K562 (cell line): ENCODE data around the gene PLTP. TPM values are rescaled to one million over a fixed set of nuclear protein-coding genes. Genes with fewer than 3 reads are reported as not detected.
A peak's percentile ranks its signal among the peaks of the same experiment; 100 is the strongest.

Source experiments
- ATF1 ChIP-seq, 2 experiments: fragments of 450-650 bp in 1 of 2; IDR thresholded peaks; 2 replicates each; pipeline ENCODE4 v1.6.1; 2016; ENCODE audit warnings: missing compliant biosample characterization in 1 of 2, missing genetic modification characterization in 1 of 2
- CREM ChIP-seq: IDR thresholded peaks from 2 replicates; pipeline ENCODE4 v1.6.1; 2014; ENCODE audit warnings: antibody characterized with exemption, low read depth
- DIDO1 ChIP-seq: fragments of 450-650 bp; IDR thresholded peaks from 2 replicates; pipeline ENCODE4 v1.6.1; 2016; ENCODE audit warnings: low read depth, missing biosample characterization, missing genetic modification characterization
- ETV1 ChIP-seq: fragments of 450-650 bp; conservative IDR thresholded peaks from 2 replicates; pipeline ENCODE4 v1.6.1; 2016; ENCODE audit warnings: missing genetic modification characterization, control low read depth, low read depth, missing compliant biosample characterization
- KDM4B ChIP-seq, 2 experiments: fragments of 450-650 bp in 1 of 2; sonication (generic) in 1 of 2; IDR thresholded peaks; 2 replicates each; pipeline ENCODE4 v1.6.1; 2016 to 2017; ENCODE audit warnings: borderline replicate concordance in 2 of 2, antibody characterized with exemption in 1 of 2, low read depth in 1 of 2, mild to moderate bottlenecking in 1 of 2
- MAFK ChIP-seq: IDR thresholded peaks from 2 replicates; pipeline ENCODE4 v1.6.1; 2011; ENCODE audit warnings: low read length, improper control_type of control experiment
- MYC ChIP-seq, 2 experiments: fragments of 250-450 bp in 1 of 2; sonication (Bioruptor Pico) in 1 of 2; IDR thresholded peaks; 2 replicates each; pipeline versions ENCODE4 v1.5.1 to v1.6.1; 2012 to 2021; ENCODE audit warnings: low read depth in 2 of 2, borderline replicate concordance in 1 of 2, improper control_type of control experiment in 1 of 2, low read length in 1 of 2, mild to moderate bottlenecking in 1 of 2, moderate library complexity in 1 of 2
- RAD51 ChIP-seq: fragments of 450-650 bp; IDR thresholded peaks from 2 replicates; pipeline ENCODE4 v1.7.1; 2016; ENCODE audit warnings: low read depth, mild to moderate bottlenecking, borderline replicate concordance
- SMARCC2 ChIP-seq: fragments of 450-650 bp; IDR thresholded peaks from 2 replicates; pipeline ENCODE4 v1.6.1; 2017; ENCODE audit warnings: antibody characterized with exemption, moderate library complexity, mild to moderate bottlenecking, low read depth
- TAF9B ChIP-seq: fragments of 450-650 bp; IDR thresholded peaks from 2 replicates; pipeline ENCODE4 v1.6.1; 2018; ENCODE audit warnings: mild to moderate bottlenecking; ENCODE audit not compliant: partially characterized antibody
- TEAD4 ChIP-seq, 2 experiments: sonication (generic) in 1 of 2; formaldehyde crosslinking in 1 of 2; IDR thresholded peaks; 2 replicates each; pipeline versions ENCODE4 v1.6.1 to v1.8.0; 2012 to 2022; ENCODE audit warnings: borderline replicate concordance in 1 of 2, inconsistent platforms in 1 of 2, low read length in 1 of 2, mild to moderate bottlenecking in 1 of 2, missing genetic modification reagents in 1 of 2
- U2AF1 ChIP-seq: fragments of 200-400 bp; formaldehyde crosslinking; optimal IDR thresholded peaks from 2 replicates; pipeline ENCODE3; 2017; ENCODE audit warnings: mild to moderate bottlenecking, low read depth, low read length, moderate library complexity
- XRCC5 ChIP-seq: fragments of 200-400 bp; formaldehyde crosslinking; IDR thresholded peaks from 2 replicates; pipeline ENCODE4 v1.6.1; 2017; ENCODE audit warnings: low read depth, mild to moderate bottlenecking, low read length
- ZNF561 ChIP-seq: fragments of 450-650 bp; formaldehyde crosslinking; conservative IDR thresholded peaks from 2 replicates; pipeline ENCODE4 v1.4.0; 2020; ENCODE audit warnings: mild to moderate bottlenecking, moderate library complexity
- ZNF639 ChIP-seq, 2 experiments: fragments of 200-800 bp in 1 of 2; sonication (Bioruptor generic) in 1 of 2; sonication (generic) in 1 of 2; formaldehyde crosslinking in 1 of 2; IDR thresholded peaks in 1 of 2; conservative IDR thresholded peaks in 1 of 2; 2 replicates each; pipeline versions ENCODE4 v1.5.0 to v1.6.1; 2016 to 2020; ENCODE audit warnings: missing compliant biosample characterization in 1 of 2, missing genetic modification characterization in 1 of 2, missing genetic modification reagents in 1 of 2
- ZNF830 ChIP-seq: fragments of 250-450 bp; sonication (Bioruptor Pico); IDR thresholded peaks from 2 replicates; pipeline ENCODE4 v1.5.0; 2021; ENCODE audit warnings: mild to moderate bottlenecking
- polyA plus RNA-seq, 8 experiments: library from polyadenylated mRNA; depleted of rRNA in 4 of 8; stranded (reverse) in 5 of 8; unstranded in 3 of 8; fragments of >200 nt; fragmentation: Nextera tagmentation in 2 of 8; fragmentation: Illumina TruSeq in 1 of 8; extraction: Ambion mirVana in 2 of 8; extraction: Trizol in 1 of 8; gene quantifications; 2 replicates each; pipeline versions ENCODE4 v1.2.1 to v1.2.3, GENCODE V29; 2011 to 2014; ENCODE audit warnings: inconsistent platforms in 1 of 8, missing spikeins in 1 of 8
- total RNA-seq, 7 experiments: library from RNA; depleted of rRNA in 6 of 7; stranded (reverse); fragments of >200 nt in 6 of 7; fragmentation: Illumina TruSeq in 2 of 7; extraction: Trizol in 2 of 7; gene quantifications; 2 replicates each; pipeline versions ENCODE4 v1.2.1 to v1.2.3, GENCODE V29; 2011 to 2021; ENCODE audit warnings: low replicate concordance in 1 of 7

PLTP gene
- total and polyA plus RNA-seq, 9 of the 15 experiments (the other 6 are each of a cell fraction or from before 2014, with no cell fraction given) = 2.8 to 29.3 (median 17.6) TPM

DNA sequence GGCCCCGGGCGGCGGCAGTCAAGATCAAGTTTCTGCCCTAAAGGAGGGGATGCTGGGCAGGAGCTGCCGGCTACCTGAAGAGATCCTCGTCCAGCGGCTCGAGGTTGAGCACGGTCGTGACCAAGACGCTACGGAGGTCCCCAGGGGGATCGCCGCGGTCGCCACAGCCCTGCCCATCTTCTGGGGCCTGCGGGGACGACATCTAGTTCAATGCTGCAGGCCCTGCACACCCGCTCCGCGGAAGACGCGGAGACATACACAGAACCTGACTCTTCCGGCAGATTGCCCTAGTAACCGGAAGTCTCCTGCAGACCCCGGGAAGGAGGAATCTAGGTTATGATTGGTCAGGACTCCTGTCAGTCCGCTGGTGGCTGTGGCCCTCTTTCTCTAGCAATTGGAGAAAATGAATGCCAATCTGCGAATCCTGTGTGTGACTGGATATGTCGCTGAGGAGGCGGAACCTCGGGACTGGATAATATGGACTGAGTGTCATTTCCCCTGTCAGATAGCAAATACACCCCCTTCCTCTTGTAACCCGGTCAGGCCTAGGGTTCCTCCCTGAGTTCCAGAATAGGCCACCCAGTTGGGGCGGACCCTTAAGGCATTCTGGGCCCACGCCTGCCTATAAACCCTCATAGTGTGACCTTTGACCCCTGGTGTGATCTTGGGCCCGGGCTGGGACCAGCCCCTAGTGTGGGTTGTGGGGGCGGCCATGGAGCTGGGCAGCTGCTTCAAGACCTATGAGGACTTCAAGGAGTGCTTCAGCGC is 54.7 kb downstream of the PLTP start, which contains the start of the genes ACOT8 and ZSWIM3 (continued):
- TF ChIP-seq MYC (IDR thresholded peaks at IDR 0.05; ENCODE audit: low read depth, low read length) (peak; percentile 38; the same call in 1 of the 2 replicates), MYC (CRISPR knock-in tag; IDR thresholded peaks at IDR 0.05; ENCODE audit: borderline replicate concordance, low read depth) (0 out of 2 replicates have a peak, but pooled peaks have one; percentile 37), XRCC5 (no peak; the same call in none of the 2 replicates), MAFK (no peak), TEAD4 (IDR thresholded peaks at IDR 0.05; ENCODE audit: low read length) (no peak), TEAD4 (CRISPR knock-in tag; IDR thresholded peaks at IDR 0.05; ENCODE audit: borderline replicate concordance) (no peak), TAF9B (peak; percentile 81), ATF1 (CRISPR knock-in tag; IDR thresholded peaks at IDR 0.05) (no peak), ATF1 (tag; IDR thresholded peaks at IDR 0.05) (peak; percentile 92), ZNF639 (CRISPR knock-in tag; conservative IDR thresholded peaks at IDR 0.05 in 1 of 2, IDR thresholded peaks at IDR 0.05 in 1 of 2) (no peak; a peak in 1 of 4 replicates), U2AF1 (no peak), ETV1 (tag) (0 out of 2 replicates have a peak, but pooled peaks have one; percentile 52), DIDO1 (tag) (peak; percentile 68; the same call in 1 of the 2 replicates), SMARCC2 (no peak), ZNF830 (CRISPR knock-in tag) (no peak), KDM4B (IDR thresholded peaks at IDR 0.05; ENCODE audit: borderline replicate concordance in 2 of 2, low read depth in 1 of 2) (no peak; a peak in 1 of 4 replicates), ZNF561 (CRISPR knock-in tag) (no peak), RAD51 (no peak), CREM (peak; percentile 70)
